ENCODE data around the gene NBAS.

The NBAS gene

DNA sequence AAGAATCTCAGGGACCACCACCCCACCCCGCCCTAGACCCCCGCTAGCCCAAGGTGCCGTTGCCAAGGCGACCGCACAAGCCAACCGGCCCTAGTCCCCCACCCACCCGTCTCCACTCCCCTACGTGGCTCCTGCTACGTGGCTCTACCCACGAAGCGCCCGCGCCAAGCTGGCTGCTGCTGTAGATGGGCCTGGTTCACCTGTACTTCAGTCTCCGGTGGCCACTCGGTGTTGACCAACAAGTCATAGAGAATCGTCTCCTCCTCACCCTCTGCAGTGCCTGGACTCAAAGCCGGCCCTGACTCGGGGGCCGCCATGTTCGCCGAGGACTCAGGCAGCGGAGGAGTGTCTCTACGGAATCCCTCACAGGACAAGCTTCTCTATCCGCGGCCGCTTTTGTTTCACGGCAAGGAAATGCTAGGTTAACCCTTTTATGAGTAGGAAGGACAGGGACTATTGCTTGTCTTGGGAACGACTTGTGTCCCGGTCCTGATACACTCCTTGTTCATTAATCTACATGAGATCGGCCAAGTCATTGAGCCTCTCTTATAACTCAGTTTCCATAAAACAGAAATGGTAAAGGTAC is at the start of gene NBAS:
Gene NBAS, minus strand, starts transcription at position 347 of the 586 bp plus-strand sequence. Its CDS starts 30 bp downstream, at position 317.
- peak; percentile 77 to 91 for DNase-seq

DNA sequence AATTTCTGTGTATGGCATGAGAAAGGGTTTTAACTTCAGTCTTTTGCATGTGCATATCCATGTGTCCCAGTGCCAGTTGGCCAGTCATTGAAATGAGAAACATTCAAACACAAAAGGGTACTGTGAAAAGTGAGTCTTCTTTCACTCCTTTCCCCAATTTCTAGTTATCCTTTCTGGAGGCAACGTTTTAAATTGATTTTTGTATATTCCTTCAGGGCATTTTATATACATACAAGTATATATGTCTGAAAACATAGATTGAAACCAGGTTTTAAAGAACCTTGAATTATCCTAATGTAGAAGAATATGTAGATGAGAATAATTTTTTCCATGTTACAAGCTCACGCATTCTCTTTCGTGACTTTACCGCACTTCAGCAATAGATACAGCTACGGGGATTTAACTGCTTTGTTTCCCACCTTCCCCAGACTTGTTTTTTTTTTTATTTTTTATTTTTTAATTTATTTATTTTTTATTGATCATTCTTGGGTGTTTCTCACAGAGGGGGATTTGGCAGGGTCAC is 49.4 kb upstream of the NBAS start:
- no peak for DNase-seq

DNA sequence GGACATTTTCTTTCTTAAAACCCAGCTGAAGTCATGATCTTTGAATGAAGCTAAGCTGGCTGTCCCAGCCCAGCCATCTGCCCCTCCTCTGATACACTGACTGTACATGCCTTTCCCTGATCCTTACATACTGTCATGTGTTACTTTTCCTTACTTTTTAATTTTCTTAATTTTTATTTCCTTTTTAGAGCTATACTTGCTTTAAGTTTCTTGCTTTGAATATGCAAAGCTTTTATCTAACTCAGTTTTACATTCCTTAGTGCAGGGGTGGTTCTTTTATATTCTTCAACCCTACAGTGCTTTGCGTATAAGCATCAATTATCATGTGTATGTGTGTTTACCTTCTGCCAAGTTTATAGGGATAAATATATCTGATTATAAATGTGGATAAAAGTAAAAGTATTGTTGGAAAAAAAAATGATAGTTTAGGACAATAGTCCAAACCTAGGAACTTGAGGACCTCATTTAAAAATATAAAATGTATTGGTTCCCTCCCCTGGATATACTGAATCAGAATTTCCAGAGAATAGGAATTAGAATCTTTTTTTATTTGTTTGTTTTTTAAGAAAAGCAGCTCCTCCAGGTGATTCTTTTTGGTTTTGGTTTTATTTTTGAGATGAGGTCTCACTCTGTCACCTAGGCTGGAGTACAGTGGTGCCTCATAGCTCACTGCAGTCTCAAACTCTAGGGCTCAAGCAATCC is 48.4 kb upstream of the NBAS start:
- no peak for DNase-seq

DNA sequence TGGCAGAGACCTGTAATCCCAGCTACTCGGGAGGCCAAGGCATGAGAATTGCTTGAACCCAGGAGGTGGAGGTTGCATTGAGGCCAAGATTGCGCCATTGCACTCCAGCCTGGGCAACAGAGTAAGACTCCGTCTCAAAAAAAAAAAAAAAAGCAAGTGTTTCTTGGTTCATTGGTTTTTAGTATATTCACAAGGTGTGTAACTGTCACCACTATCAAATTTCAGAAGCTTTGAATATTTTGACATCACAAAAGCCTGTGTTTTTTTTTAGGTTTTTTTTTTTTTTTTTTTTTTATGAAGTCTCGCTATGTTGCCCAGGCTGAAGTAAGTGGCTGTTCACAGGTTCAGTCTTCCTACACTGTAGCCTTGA is 47.2 kb upstream of the NBAS start:
- DNase-seq = no peak

DNA sequence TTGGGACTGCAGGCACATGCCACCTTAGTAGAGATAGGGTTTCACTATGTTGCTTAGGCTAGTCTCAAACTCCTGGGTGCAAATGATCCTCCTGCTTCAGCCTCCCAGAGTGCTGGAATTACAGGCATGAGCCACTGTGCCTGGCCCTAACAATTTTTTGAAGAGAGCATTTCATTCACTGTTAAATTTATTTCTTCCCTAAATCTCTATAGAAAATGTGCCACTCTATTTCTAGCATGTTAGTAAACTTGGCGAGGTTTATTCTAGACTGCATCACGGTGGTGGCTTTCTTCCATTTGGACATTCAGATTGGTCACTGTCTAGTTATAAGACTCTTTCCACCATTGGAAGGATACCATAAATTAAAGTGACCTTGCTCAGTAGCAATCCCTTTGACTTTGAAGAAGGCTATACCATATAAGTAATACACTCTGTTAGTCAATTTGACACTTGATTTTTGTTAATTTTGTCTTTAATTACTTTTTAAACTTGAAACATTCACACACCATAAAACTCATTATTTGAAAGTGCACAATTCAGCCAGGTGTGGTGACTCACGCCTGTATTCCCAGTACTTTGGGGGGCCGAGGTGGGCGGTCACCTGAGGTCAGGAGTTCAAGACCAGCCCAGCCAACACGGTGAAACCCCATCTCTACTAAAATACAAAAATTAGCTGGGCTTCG is 46.7 kb upstream of the NBAS start:
- DNase-seq = no peak

DNA sequence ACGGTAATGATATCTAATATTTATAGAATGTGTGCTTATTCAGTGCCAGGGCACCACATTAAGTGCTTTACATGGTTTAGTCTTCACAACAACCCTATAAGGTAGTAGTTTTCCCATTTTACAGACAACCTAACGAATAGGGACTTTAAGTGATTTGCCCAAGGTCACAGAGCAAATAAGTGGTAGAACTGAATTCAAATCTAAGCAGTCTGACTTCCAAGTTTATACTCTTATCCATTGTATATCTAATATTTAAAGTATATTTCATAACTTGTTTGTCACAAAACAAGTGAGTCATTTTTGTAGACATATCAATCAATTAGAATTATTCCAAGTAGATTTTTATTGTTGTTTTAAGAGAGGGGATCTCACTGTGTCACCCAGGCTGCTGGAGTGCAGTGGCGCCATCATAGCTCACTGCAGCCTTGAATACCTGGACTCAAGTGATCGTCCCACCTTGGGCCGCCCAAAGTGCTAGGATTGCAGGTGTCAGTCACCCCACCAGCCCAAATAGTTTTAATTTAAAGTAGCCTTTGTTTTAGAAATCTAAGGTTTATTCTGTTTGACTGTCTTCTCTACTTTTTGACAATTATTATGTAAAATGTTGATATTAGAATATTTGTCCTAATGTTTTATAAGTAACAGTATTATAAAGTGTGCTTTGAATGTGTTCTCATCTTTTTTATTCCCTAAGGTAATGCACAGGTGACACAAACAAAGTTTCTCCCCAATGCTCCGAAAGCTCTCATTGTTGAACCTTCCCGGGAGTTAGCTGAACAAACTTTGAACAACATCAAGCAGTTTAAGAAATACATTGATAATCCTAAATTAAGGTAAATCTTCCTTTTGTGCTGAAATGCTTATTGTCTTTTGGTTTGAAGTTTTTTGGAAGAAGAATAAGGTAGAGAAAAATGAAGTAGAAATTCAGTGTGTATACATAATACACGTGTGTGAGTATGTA is 45.6 kb upstream of the NBAS start:
- DNase-seq = no peak

DNA sequence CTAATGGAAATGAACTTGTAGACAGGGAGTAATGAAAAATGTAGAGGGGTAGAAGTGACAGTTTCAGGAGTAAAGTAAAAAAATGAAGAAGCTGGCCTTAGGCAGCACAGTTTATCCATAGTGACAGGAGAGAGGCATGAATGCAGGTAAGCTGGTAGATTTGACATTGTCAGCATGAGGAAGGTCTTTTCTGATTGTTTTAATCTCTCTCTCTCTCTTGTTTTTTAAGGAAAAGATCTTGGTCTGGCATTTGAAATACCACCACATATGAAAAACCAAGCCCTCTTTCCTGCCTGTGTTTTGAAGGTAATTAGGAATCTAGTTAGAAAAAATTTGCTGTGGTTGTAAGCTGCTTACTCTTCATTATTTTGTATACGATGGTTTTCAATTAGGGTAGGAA is 44.6 kb upstream of the NBAS start:
- DNase-seq = no peak

DNA sequence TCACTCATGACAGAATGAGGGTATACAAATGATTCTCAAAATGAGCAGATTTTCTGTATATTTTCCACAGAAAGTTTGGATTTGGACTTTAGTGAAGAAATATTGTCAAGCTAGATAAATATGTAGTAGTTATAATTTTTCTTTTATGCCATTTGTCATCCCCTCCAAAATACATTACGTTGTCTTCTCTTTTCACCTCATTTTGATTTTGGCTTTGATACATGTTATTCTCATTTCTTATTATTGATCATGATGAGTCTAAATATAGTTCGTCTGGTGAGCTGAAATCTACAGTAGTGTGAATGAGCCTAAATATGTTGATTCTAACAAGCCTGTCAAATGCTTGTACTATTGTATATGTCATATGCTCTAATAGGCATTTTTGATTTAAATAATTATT is 42.8 kb upstream of the NBAS start:
- DNase-seq = no peak

DNA sequence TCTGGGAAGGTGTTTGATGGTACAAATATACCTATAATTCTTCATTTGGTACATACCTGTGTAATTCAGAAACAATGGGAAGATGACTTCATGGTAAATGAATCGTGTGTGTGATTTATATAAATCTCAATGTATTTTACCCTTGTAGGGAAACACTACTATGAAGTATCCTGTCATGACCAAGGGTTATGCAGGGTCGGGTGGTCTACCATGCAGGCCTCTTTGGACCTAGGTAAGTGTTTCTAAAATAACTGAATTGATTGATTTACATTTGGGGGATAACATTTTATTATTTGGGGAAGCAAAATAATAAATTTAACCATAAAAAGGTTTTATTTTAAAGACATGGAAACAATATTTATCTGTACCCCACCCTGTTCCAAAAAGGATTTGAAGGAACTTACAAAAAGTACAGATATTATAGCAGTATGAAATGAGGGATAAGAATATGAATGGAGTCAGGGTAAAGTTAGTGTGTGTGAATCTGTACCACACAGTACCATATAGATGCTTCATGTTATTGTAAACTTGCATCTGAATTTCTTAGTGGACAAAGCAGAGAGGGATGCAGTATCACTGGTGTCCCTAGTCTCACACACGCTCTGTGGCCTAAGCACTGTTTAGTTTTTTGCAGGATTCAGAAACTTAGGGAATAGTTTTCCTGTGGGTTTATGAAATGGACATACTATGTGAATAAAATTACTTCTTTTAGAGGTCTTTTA is 42.1 kb upstream of the NBAS start:
- no peak for DNase-seq

DNA sequence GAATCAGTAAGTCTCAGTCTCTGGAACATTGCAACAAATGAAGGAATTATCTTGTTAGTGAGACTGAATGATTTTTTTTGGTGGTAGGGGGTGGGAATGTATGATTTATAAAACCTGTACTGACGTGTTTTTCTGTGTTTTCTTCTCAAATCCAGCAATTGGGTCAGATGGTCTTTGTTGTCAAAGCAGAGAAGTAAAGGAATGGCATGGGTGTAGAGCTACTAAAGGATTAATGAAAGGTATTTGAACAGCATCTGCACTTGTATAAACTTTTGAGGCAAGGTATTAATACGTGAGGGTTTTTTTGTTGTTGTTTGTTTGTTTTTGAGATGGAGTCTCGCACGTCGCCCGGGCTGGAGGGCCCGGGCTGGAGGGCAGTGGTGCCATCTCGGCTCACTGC is 41.3 kb upstream of the NBAS start:
- DNase-seq = no peak

DNA sequence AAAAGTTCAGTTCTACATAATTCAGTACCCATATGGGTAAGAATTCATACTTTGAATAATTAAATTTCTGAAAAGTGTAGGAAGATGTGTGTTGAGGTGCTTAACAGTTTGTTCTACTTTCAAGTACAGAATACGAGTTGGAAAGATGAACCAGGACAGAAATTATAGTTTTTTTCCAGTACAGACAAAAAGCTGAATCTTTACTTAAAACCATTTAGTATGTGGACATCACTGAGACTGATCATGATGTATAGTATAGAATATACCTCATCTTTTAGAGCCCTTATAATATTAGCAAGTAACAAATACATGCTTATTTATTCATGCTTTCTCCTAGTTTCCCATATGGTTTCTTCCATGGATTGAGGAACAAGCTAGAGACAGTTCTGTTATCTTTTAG is 40.5 kb upstream of the NBAS start:
- DNase-seq = no peak

DNA sequence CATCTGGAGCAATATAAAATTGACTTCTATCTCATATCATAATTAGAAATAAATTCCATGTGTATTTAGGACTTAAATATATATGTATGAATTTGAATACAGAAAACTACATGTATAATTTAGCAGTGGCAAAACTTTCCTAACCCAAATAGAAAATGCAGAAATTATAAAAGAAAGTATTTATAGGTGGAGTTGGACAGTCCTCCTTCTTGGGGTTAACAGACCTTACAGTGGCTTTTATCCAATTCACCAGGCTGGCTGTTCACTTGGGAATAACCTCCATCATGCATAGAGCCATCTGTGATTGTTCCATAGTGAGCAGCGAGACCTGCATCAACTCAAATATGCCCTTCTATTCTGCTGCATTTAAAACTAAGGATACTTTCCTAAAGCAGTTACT is 38.9 kb upstream of the NBAS start:
- DNase-seq = no peak

DNA sequence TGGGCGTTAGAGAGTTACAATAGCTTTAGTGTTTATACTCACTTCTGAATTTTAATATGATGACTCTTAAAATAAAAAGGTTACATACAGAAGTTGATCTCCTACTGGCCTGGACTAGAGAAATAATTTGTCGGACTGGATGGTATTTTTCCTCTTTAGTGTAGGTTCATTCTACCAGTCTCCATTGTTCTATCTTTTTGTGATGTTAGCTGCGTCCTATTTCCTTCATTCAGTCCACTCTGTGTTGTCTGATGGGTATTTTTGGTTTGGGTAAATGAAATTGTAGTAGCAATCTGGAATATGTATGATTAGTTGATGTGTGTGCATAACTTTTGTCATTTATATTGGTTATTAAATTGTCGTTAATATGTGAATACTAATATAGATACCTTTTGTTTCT is 35.8 kb upstream of the NBAS start:
- no peak for DNase-seq

DNA sequence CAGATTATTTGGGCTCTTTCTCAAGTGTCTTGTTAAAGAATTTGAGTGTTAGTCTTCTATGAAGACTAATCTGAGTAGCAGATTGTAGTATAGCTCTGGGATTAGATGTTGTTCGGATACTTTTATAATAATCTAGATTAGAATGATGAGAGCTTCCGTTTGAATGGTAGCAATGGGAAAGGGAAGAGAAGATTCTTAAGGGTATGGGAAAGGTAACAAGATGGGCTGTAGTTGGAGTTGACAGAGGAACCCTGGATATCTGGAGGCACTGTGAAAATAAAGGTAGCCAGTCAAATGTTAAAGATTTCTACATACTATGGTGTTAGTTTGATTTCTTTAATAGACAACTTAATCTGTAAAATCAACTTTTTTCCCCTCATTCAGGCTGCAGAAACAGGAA is 35.2 kb upstream of the NBAS start:
- DNase-seq = no peak

DNA sequence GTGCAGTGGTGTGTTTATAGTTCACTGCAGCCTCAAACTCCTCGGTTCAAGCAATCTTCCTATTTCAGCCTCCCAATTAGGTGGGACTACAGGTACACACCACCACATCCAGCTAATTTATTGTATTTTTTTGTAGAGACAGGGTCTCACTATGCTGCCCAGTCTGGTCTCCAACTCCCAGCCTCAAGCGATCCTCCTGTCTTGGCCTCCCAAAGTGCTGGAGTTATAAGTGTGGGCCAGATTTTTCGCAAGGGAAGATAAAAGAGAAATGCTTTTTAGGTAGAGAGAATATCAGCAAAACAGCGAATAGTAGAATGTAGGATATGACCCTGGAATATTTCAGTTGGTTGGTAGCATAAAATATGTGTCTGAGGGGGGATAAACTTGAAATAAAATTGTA is 34.8 kb upstream of the NBAS start:
- no peak for DNase-seq

DNA sequence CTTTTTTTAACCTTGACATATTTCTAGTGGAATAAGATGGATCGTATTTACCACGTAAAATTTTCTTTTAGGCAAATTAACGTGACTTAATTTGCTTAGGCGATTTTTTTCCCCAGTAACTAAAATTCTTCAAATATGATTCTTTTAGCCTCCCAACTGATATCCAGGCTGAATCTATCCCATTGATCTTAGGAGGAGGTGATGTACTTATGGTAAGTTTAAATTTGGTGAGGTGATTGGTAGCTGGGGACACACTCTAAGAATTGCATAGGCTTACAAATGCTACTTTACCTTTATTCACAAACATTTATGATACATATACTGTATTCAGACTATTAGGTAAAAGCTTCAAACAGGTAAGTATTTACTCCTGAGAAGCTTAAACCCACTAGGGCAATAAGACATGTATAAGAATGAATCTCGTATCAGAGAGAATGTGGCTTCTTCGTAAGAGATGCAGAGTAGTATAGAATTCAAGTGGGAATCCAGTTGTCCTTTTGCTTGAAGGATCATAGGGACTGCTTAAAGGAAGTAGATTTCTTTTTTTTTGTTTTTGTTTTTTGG is 34.3 kb upstream of the NBAS start:
- DNase-seq = no peak

DNA sequence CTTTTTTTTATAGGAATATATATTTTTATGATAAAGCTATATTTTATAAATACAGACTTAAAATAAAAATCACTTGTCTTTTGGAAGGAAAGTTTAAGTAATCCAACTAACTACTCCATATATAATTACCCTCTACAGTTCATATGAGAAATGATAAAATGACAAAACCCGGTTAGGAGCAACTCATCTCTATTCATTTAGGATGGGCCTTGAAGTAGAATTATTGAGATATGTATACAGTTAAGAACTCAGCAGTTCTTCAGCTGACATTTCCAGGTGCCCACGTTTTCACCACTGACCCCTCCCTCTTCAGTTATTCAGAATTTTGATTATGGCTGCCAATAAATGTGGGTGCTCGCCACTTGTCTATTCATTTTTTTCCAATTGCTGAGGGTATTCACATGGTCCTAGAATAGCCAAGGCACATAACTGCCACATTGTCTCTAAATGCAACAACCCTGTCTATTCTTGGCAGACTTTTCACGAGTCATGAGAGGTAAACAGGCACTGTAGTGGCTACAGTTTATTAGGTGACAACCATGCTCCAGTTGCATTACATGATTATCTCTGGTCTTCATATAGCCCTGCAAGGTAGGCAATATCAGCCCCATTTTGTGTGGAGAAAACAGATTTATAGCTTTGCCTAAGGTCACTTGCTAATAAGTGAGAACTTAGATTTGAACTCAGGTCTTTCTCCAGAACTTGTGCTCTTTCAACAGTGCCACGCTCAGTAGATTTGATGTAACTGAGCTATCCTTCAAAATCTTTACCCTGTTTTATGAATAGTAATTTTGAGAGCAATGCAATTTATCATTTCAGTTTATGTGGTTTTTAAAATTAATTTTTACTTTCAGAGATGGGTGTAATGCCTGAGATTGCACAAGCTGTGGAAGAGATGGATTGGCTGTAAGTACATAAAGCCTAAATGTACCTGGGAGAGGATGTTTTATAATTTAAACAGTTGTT is 33.4 kb upstream of the NBAS start:
- no peak for DNase-seq

DNA sequence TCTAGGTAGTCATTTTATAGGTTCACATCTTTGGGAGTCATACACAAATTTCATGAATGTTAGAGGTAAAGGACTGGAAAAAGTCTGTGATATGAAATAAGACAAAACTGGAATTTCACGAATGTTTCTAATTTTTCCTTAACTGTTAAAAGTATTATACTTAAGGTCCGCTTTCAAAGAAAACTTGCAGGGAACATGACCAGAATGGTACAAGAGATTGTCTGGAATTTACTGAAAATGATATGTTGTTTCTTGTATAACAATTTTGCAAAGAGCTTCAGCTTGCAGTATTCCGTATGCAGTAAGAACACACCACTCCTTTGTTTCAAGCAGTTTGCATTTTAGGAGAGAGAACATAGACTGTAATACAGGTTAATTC is 32.2 kb upstream of the NBAS start:
- no peak for DNase-seq

DNA sequence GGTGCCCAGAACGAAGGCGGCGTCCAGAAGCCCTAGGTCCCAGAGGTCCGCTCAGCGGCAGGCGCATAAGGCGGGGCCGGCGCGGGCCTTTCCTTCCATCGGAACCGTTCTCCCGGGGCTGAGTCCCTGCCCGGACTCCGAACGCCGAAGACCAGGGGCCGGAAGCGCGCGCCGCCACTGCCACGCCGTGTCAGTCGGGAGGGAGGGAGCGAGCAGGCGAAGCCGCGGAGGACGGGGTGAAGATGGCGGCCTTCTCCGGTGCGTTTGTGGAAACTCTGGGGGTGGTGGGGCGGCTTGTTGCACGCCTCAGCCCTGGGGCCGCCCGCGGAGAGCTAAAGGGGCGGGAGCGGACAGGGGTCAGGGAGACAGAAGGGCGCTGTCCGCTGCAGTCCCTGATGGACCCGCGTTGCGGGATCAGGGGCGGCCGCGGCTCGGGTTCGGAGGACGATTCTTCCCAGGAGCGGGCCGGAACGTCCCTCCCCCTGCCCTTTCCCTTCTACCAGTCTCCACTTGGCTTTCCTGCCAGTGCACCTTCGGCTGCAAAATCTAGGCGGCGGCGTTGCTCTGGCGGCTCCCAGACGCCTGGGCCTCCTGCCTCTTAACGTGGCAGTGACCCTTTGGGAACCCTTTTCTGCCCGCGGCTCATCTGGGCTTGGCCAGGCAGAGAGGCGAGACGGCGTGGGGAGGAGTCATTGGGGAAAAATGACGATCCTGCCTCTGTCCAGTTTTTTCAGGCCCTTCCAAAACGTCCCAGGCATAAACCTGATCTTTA is 30.7 kb upstream of the NBAS start, which contains the start of gene DDX1:
Gene DDX1, plus strand, starts transcription at position 177 of the 772 bp plus-strand sequence. Its CDS starts 66 bp downstream, at position 243.
- peak; percentile 72 to 92 for DNase-seq

DNA sequence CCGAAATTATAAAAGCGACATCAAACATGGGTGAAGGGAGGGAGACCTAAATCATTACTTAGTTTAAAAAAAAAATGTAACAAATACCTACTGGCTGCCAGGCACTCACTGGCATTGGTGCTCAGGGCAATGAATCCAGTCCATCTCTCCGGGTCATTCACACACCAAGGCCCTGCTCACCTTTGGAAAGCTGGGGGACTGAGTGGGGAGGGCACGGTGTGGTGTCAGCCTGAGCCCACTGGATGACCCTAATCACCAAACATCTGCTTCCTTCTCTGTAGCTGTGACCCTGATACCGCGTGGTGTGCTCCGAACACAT is 30.2 kb upstream of the NBAS start:
- no peak for DNase-seq
